HepG2 (cell line): Measurements from ENCODE around the gene CDC37. TPM values are rescaled to one million over a fixed set of nuclear protein-coding genes. Genes with fewer than 3 reads are reported as not detected.
A peak's percentile ranks its signal among the peaks of the same experiment; 100 is the strongest.

Source experiments
- CBX1 ChIP-seq: IDR thresholded peaks from one replicate; pipeline ENCODE4 v1.6.1; 2016; ENCODE audit warnings: antibody characterized with exemption, low read depth
- CERS6 ChIP-seq: sonication (generic); formaldehyde crosslinking; IDR thresholded peaks from 2 replicates; pipeline ENCODE4 v1.5.0; 2020; ENCODE audit warnings: missing genetic modification reagents
- GLI4 ChIP-seq: sonication (generic); formaldehyde crosslinking; IDR thresholded peaks from 2 replicates; pipeline ENCODE4 v1.5.1; 2020; ENCODE audit warnings: missing genetic modification reagents, mild to moderate bottlenecking, moderate library complexity, borderline replicate concordance
- HIC2 ChIP-seq: sonication (generic); formaldehyde crosslinking; IDR thresholded peaks from 2 replicates; pipeline ENCODE4 v1.9.0; 2022; ENCODE audit warnings: low read depth, missing genetic modification reagents
- HOXD1 ChIP-seq: sonication (generic); formaldehyde crosslinking; IDR thresholded peaks from 2 replicates; pipeline ENCODE4 v1.5.0; 2020; ENCODE audit warnings: missing genetic modification reagents
- JDP2 ChIP-seq: sonication (generic); formaldehyde crosslinking; IDR thresholded peaks from 2 replicates; pipeline ENCODE4 v1.8.1; 2022; ENCODE audit warnings: missing genetic modification reagents, borderline replicate concordance
- MYPOP ChIP-seq: sonication (generic); formaldehyde crosslinking; IDR thresholded peaks from 2 replicates; pipeline ENCODE4 v1.8.1; 2023; ENCODE audit warnings: mild to moderate bottlenecking, moderate library complexity, missing genetic modification reagents
- PCBP2 ChIP-seq: fragments of 200-400 bp; formaldehyde crosslinking; optimal IDR thresholded peaks from 2 replicates; pipeline ENCODE3; 2018; ENCODE audit warnings: low read length, low read depth; ENCODE audit not compliant: poor library complexity, severe bottlenecking
- POGZ ChIP-seq: sonication (generic); formaldehyde crosslinking; IDR thresholded peaks from 2 replicates; pipeline ENCODE4 v1.4.0; 2020; ENCODE audit warnings: mild to moderate bottlenecking, missing genetic modification reagents
- THAP8 ChIP-seq: sonication (generic); formaldehyde crosslinking; IDR thresholded peaks from 2 replicates; pipeline ENCODE4 v1.5.1; 2020; ENCODE audit warnings: missing genetic modification reagents, mild to moderate bottlenecking, borderline replicate concordance
- TIGD3 ChIP-seq: sonication (generic); formaldehyde crosslinking; IDR thresholded peaks from 2 replicates; pipeline ENCODE4 v1.5.1; 2020; ENCODE audit warnings: mild to moderate bottlenecking, missing genetic modification reagents, borderline replicate concordance
- YEATS4 ChIP-seq: sonication (generic); formaldehyde crosslinking; IDR thresholded peaks from 2 replicates; pipeline ENCODE4 v1.4.0; 2020; ENCODE audit warnings: missing genetic modification reagents, borderline replicate concordance
- ZHX1 ChIP-seq: sonication (generic); formaldehyde crosslinking; IDR thresholded peaks from 2 replicates; pipeline ENCODE4 v1.8.1; 2022; ENCODE audit warnings: low read depth, mild to moderate bottlenecking, missing genetic modification reagents
- ZNF574 ChIP-seq: sonication (generic); formaldehyde crosslinking; IDR thresholded peaks from 2 replicates; pipeline ENCODE4 v1.4.0; 2020; ENCODE audit warnings: missing genetic modification reagents
- ZNF619 ChIP-seq: sonication (generic); formaldehyde crosslinking; IDR thresholded peaks from 2 replicates; pipeline ENCODE4 v1.4.0; 2020; ENCODE audit warnings: mild to moderate bottlenecking, missing genetic modification reagents
- ZNF7 ChIP-seq: IDR thresholded peaks from 2 replicates; pipeline ENCODE4 v1.6.1; 2016; ENCODE audit warnings: missing biosample characterization, missing genetic modification reagents
- polyA plus RNA-seq, 8 experiments: library from polyadenylated mRNA; depleted of rRNA in 3 of 8; stranded (reverse) in 7 of 8; unstranded in 1 of 8; fragments of >200 nt; fragmentation: Illumina TruSeq in 4 of 8; extraction: Trizol in 4 of 8; gene quantifications; 2 replicates each; pipeline versions ENCODE4 v1.2.1 to v1.2.3, GENCODE V29; 2011 to 2016; ENCODE audit warnings: low read depth in 4 of 8, missing spikeins in 1 of 8, mixed read lengths in 1 of 8; ENCODE audit not compliant: insufficient read depth in 1 of 8
- total RNA-seq, 5 experiments: library from RNA; depleted of rRNA; stranded (reverse); fragments of >200 nt; fragmentation: Illumina TruSeq; extraction: Trizol; gene quantifications; 2 replicates each; pipeline ENCODE4 v1.2.3, GENCODE V29; 2016; ENCODE audit warnings: low read depth in 1 of 5

CDC37 gene
- total and polyA plus RNA-seq, 2 of the 13 experiments (the other 11 are each of a cell fraction or from before 2014, with no cell fraction given), result 158 to 177 TPM

- TF ChIP-seq THAP8 (no peak), HIC2 (no peak; the same call in 1 of the 2 replicates), TIGD3 (CRISPR knock-in tag) (no peak), CBX1 (no peak), HOXD1 (CRISPR knock-in tag) (0 out of 2 replicates have a peak, but pooled peaks have one; percentile 60), MYPOP (CRISPR knock-in tag) (peak; percentile 73), ZNF619 (no peak), PCBP2 (no peak), ZHX1 (CRISPR knock-in tag) (no peak), ZNF7 (CRISPR knock-in tag) (no peak), YEATS4 (peak; percentile 88), GLI4 (no peak), CERS6 (CRISPR knock-in tag) (no peak), JDP2 (CRISPR knock-in tag) (no peak; the same call in 1 of the 2 replicates), POGZ (no peak; the same call in 1 of the 2 replicates), ZNF574 (CRISPR knock-in tag) (peak; percentile 62)
Observed at GRCh38 chr19:10380313-10381102, 22.8 kb downstream of the CDC37 start, which contains the start of gene TYK2 (continued).
